ENCODE measurements around the gene ARHGDIA. TPM values are rescaled to one million over a fixed set of nuclear protein-coding genes. Genes with fewer than 3 reads are reported as not detected.

Gene ARHGDIA
- total and polyA plus RNA-seq, 2 of the 8 experiments (the other 6 are each of a cell fraction or from before 2014, with no cell fraction given) = 62.4 to 217 TPM

GRCh38 chr17:81854974-81855774, 16.0 kb downstream of the ARHGDIA start (continued):
- peak in 1 of 3 experiments; percentile 38; a peak in 2 of 4 replicates for TF ChIP-seq CTCF (IDR thresholded peaks at IDR 0.05; ENCODE audit: control extremely low read depth in 1 of 3, insufficient read depth in 1 of 3, low read depth in 1 of 3, low read length in 3 of 3)
- TF ChIP-seq CBX5 (IDR thresholded peaks at IDR 0.05; ENCODE audit: low read depth, low read length) = no peak
